Panc1 (cell line): Measurements from ENCODE around the gene DYNC1LI2.

Source experiments
- POLR2AphosphoS5 ChIP-seq: IDR thresholded peaks from 2 replicates; pipeline ENCODE4 v1.6.1; 2012; ENCODE audit warnings: mild to moderate bottlenecking, low read depth, low read length, moderate library complexity
- SIN3A ChIP-seq: IDR thresholded peaks from 2 replicates; pipeline ENCODE4 v1.6.1; 2012; ENCODE audit warnings: low read depth, mild to moderate bottlenecking, low read length, moderate library complexity, borderline replicate concordance; ENCODE audit not compliant: insufficient read depth
- TCF7L2 ChIP-seq: IDR thresholded peaks from 2 replicates; pipeline ENCODE4 v1.6.1; 2011; ENCODE audit warnings: mild to moderate bottlenecking, low read depth, low read length, inconsistent platforms
- TF ChIP-seq, protein P1 (sequence below): fragments of 450-650 bp; IDR thresholded peaks from 2 replicates; pipeline ENCODE4 v1.5.1; 2017; ENCODE audit warnings: mild to moderate bottlenecking

DNA sequence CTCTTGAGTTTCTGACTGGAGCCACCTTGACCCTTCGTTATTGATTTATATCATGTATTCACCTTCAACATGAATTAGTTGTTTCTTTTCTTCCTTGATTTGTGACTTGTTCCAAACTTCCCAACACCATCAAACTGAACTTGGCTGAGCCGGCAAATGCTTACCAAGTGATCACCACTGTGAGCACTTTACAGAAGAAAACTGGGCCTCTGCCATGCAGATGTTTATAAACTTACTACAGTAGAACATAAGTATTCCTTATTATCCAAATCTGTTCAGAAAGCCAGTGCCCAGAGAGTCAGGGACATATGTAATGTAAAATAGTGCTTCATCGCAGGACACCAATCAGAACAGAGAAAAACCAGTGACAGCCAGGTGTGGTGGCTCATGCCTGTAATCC, 74.8 kb downstream of the DYNC1LI2 start:
- TF ChIP-seq, protein P1, sequence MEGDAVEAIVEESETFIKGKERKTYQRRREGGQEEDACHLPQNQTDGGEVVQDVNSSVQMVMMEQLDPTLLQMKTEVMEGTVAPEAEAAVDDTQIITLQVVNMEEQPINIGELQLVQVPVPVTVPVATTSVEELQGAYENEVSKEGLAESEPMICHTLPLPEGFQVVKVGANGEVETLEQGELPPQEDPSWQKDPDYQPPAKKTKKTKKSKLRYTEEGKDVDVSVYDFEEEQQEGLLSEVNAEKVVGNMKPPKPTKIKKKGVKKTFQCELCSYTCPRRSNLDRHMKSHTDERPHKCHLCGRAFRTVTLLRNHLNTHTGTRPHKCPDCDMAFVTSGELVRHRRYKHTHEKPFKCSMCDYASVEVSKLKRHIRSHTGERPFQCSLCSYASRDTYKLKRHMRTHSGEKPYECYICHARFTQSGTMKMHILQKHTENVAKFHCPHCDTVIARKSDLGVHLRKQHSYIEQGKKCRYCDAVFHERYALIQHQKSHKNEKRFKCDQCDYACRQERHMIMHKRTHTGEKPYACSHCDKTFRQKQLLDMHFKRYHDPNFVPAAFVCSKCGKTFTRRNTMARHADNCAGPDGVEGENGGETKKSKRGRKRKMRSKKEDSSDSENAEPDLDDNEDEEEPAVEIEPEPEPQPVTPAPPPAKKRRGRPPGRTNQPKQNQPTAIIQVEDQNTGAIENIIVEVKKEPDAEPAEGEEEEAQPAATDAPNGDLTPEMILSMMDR: no peak
- TF ChIP-seq POLR2AphosphoS5: no peak
- no peak for TF ChIP-seq TCF7L2
- no peak for TF ChIP-seq SIN3A
